GM12891 (cell line): ENCODE data around the gene HID1.

Experiments used
- POLR2A ChIP-seq: IDR thresholded peaks from 2 replicates; pipeline ENCODE4 v1.6.1; 2011; ENCODE audit warnings: low read depth, low read length, control low read depth
- TAF1 ChIP-seq: IDR thresholded peaks from 2 replicates; pipeline ENCODE4 v1.6.1; 2011; ENCODE audit warnings: low read depth, low read length, control low read depth

DNA sequence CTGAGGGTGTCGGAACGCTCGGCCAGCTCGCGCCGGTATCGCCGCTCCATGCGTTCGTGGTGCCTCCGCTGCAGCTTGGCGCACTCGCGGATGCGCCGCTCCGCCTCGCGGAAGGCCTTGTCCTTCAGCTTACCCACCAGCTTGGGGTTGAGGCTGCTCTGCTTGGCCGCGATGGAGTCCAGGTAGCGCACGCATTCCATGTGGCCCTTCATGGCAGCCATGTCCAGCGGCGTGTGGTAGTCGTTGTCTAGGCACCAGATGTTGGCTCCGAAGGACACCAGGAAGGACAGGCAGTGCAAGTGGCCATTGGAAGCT, 52.3 kb downstream of the HID1 start:
- TF ChIP-seq POLR2A (no peak), TAF1 (no peak)
